HG03432 (cell line): Measurements from ENCODE around the gene COX19.
"Not testable (repeated sequence)": the region's sequence is repeated elsewhere in the genome, so short reads cannot be mapped to it uniquely, and the experiment has no call there.

Experiments used
- ATAC-seq: cut with Tn5 transposase; IDR thresholded peaks from one replicate; pipeline ENCODE4 v1.9.1; 2021; ENCODE audit warnings: mild to moderate bottlenecking, moderate library complexity; ENCODE audit not compliant: unreplicated experiment

Gene COX19

DNA sequence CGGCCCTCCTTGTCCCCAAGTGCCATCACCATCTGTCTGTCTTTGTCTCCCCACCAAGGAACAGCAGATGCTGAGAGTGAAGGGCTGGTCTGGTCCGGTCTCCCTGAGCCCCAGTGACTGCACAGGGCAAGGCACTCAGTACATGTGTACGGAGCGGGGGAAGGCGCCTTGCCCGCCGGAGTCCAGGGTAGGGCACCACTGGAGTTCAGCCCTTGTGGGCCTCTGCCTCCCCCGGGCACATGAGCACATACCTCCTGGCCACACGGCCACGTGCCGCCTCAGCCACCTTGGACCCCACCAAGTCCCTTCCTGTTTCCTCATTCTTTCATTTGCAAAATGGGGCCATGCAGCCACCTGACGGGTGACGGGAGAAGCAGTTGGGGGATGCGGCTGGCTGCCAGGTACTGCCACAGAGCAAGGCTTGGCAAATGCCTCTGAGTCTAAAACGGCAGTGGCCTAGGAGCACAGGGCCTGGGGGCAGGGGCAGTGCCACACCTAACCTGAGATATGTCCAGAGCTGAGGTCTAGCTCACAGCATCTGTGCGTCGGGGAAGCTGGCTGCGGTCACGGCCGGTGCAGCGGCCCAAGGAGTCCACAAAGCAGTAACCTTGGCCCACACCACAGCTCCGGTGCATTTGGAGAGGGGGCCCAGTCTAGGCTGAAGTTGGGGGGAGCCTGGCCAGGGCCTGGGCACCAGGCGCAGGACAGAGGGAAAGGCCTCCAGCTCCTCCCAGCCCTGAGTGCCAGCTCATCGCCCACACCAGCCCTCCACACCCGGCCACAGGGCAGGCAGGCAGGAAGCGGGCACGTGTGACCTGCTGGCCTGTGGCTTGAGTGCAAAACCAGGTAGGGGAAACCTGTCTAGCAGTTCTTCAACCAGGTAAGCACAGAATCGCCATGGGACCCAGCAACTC is 26.1 kb downstream of the COX19 start:
- no peak for ATAC-seq

- no peak for ATAC-seq
These were observed 27.7 kb downstream of the COX19 start for GRCh38 chr7:947391-948210.

GRCh38 chr7:946256-946996 is 28.9 kb downstream of the COX19 start:
- no peak for ATAC-seq

DNA sequence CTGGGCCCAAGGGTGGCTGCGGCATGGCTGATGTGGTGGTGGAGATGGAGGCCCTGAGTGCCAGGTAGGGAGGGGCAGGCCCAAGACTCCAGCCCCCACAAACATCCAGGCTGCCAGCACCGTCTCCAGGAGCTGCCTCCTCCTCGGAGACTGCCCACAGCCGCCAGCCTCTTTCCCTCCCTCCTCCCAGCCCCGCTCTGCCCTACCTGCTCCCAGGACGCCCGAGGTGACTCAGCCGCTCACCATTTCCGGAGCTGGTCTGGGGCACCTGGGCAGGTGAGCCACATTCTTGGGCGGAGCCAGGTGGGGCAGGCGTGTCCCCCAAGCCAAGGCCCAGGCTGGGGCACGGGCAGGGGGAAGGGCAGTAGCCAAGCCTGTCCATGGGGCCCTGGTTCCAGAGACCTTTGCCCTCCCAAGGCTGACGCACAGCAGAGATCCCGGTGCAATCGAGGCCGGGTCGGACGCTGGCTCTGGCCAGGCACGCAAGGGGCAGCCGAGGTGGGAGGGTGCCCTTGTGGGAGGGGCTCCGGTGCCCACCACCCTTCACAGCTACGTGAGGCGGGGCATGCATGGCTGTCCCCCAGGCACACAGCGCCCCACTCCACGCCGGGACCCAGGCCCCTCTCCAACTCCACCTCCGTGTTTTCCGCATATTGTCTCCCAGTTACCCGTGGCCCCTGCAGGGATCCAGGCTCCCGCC is 29.6 kb downstream of the COX19 start:
- no peak for ATAC-seq

- no peak for ATAC-seq
These were observed 30.2 kb downstream of the COX19 start for GRCh38 chr7:945147-945555.

- no peak for ATAC-seq
These were observed 30.6 kb downstream of the COX19 start for GRCh38 chr7:944744-945143.

GRCh38 chr7:943793-944192 is 31.6 kb downstream of the COX19 start:
- ATAC-seq = not testable (repeated sequence)

DNA sequence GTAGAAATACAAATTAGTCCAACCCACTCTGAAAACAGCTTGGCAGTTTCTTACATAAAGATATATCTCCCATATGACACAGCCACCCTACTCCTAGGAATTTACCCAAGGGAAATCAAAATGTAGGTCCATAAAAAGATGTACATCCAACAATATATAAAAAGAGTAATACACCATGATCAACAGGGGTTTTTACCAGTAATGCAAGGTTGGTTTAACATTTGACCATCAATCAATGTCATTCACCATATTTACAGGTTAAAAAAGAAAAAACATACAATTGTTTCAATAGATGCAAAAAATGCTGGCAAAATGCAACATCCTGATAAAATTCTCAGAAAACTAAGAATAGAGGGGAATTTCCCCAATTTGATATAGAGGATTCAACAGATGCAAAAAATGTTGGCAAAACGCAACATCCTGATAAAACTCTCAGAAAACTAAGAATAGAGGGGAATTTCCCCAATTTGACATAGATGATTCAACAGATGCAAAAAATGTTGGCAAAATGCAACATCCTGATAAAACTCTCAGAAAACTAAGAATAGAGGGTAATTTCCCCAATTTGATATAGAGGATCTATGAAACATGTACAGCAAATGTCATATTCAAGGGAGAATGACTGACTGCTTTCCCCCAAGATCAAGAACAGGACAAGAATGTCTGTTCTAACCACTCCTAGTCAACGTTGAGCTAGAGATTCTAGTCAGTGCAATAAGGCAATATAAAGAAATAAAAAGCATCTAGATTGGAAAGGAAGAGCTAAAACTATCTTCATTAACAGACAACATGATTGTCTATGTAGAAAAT is 34.5 kb downstream of the COX19 start:
- no peak for ATAC-seq

DNA sequence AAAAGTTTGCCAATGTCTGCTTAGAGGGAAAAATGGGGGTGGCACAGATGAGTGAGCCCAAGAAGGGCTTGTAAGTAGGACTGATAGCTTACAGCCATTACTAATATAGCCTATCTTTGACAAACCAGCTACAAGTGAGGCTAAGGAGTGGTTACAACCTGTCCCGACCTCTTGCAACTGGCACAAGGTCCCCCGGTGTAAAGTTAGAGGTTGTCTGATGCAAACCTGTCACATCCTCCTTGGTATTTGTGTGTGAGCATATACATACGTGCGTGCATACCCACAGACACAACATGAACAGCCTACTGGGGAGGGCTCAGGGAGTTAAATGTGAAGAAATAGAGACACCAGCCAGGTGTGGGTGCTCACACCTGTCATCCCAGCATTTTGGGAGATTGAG is 35.5 kb downstream of the COX19 start:
- no peak for ATAC-seq

GRCh38 chr7:938546-939185 is 36.7 kb downstream of the COX19 start:
- ATAC-seq = no peak

DNA sequence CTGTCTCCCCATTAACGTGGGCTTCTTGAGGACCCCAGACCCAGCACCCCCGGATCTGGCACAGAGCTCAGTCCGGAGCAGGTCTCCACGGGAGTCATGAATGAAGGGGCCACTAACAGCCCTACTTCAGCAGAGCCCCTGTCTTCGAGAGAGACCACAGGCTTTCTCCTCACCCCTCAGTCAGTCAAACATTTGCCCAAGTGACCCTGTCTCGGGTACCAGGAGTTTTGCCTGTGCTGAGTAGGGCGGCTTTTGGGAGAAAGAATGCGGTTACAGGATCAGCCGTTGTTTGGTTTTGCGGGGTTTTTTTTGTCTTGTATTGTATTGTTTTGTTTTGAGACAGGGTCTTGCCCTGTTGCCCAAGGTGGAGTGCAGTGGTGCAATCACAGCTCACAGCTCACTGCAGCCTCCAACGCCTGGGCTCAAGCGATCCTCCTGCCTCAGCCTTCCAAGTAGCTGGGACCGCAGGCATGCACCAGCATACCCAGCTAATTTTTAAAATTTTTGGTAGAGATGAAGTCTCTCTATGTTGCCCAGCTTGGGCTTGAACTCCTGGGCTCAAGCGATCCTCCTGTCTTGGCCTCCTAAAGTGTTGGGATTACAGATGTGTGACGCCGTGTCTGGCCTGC is 37.4 kb downstream of the COX19 start:
- ATAC-seq = no peak

DNA sequence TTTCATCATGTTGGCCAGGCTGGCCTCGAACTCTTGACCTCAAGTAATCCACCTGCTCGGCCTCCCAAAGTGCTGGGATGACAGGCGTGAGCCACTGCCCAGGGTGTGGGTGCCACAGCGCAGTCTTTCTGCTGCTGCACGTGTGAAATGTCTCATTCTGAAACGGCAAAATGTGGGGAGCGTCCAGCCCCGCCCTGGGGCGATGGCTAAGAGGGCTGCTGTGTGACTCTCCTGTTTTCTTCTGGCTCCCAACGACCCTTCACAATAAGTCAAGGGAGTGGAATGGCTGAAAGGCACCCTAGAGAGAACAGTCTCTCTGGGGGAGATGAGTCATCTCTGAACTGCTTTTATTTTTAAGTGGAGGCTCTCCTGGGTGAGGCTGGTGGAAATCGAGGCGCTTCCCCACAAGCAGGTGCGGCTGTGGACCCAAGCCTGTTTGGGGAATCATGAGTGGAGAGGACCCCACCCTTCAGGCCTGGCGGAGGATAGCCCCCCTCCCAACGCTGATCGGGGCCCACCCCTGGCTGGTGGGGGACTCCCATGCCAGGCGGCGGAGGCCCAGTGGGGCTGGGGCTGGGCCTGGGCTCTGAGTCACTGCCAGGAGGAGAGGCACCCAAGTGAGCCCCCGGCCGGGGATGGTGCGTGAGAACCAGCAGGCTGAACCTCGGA is 38.8 kb downstream of the COX19 start:
- ATAC-seq = peak; percentile 86

GRCh38 chr7:935874-936385 is 39.4 kb downstream of the COX19 start:
- no peak for ATAC-seq

DNA sequence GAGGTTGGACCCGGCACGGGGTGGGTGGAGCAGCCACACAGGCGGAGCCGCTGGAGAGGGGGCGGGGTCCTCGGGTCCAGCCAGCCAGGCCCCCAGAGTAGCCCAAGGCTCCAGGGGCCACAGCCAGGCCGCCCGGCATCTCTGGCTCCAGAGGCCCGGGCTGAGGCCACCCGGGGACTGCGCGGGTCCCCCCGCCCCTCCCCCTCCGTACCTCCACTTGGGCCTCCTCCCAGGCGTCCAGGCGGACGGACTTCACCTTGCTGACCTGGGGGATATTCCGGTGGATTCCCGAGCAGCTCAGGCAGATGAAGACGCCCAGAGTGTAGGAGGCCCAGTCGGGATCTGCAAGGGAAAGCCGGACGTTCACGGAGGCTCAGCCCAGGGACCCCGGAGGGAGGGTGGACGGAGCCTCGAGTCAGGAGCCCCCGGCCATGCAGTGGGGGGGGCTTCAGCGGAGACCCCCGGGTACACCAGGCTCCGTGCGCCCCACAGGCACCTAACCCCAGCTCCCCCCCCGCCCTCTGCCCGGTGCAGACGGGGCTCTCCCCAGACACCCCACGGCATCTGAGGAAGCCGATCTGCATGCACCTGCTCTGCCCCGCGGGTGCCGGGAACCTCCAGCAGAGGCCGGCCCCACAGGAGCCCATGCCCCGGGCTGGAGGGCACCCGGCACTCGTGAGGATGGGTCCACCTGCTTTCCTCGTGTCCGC is 40.0 kb downstream of the COX19 start:
- no peak for ATAC-seq

GRCh38 chr7:934469-935163 is 40.7 kb downstream of the COX19 start:
- ATAC-seq = no peak

DNA sequence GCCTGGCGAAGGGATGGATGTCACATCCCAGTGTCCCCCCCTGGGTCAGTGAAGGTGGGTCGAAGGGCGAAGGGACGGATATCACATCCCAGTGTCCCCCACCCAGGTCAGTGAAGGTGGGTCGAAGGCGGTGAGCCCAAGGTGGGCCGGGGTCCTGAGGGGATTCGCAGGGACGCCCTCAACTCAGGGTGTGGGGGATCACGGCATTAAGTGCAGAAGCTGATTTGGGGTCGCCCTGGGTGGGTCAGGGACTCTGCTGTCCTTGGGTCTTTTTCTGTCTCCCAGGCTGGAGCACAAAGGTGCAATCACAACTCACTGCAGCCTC is 42.7 kb downstream of the COX19 start:
- no peak for ATAC-seq
